NOMO-1 (cell line): ENCODE results near the gene RAB10.

Source experiments
- DNase-seq, 2 experiments: peaks; one replicate each; lab custom pipeline; 2025; ENCODE audit not compliant: unreplicated experiment in 2 of 2; lab: John Stamatoyannopoulos, UW

RAB10 gene

DNA sequence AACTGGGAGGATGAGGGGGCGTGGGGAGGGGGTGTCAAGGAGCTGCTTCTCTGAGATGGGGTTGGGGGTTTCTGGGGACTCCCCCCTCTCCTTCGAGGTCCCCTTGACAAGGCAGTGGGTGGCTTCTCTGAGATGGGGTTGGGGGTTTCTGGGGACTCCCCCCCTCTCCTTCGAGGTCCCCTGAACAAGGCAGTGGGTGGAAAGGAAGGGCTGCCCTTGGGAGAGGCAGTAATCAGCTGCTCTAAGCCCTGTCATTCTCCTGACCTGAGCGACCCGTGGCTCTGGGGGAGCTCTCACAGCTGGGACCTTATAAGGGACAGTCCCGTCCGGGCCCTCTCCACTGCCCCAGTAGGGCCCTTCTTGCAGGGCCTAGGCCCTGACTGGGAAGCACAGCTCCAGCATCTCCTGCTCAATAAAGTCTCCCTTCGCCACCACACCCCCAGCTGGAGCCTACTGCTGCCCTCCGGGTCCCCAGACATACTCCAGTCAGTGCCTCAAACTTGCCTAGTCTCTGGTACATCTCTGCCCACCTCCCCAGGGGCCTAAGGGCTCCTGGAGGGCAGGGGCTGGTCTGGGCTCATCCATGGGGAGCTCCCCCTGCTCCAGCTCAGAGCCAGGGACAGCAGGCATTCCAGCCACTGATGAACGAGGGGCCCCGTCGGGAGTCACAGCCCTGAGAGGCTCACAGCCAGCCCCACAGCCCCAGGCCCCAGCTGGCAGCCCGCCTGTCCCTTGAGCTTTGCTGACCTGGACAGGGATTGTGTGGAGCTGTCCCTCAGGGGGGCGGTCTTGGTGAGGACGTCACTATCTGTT lies 141.8 kb downstream of the RAB10 start:
- DNase-seq = no peak

DNA sequence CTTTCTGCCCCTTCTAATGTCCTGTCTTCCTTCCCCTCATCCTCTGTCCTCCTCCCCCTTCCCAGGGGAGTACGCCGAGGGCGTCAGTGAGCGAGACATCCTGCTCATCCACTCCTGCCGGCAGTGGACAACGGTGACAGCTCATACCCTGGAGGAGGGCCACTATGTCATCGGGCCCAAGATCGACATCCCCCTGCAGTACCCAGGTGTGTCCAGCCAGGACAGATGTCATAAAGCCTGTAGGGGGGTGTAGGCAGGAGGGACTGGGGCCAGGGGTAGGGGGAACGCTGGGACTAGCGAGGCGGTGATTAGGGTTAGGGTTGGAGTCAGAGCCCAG lies 142.4 kb downstream of the RAB10 start:
- DNase-seq = no peak

DNA sequence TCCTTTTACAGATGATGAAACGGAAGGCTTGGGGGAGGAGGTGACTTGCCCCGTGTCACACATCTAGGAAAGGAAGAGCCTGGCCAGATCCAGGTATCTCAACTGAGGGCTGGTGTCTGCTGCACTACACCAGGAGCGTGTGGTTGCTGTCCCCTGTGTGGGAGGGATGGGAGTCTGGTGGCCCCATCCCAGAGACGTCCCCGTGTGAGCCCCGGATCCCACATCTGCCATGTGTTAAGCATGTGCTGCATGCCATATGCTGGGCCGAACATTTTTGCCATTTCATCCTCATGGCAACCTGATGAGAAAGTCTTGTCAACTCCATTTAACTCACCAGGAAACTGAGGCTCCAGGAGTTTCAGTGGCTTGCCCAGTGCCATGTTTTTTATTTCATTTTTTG lies 143.2 kb downstream of the RAB10 start:
- DNase-seq = no peak

DNA sequence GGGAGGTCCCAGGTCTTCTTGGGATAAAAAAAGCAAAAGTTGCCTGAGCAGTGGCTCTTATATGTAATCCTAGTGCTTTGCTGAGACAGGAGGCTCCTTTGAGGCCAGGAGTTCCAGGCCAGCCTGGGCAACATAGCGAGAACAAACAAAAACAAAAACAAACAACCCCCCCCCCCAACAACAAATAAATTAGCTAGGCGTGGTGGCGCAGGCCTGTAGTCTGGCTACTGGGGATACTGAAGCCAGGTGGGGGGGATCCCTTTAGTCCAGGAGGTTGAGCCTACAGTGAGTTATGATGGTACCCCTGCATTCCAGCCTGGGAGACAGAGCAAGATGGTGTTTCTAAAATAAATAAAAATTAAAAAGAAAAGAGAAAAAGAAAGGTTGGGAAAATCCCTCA lies 144.4 kb downstream of the RAB10 start:
- no peak for DNase-seq

DNA sequence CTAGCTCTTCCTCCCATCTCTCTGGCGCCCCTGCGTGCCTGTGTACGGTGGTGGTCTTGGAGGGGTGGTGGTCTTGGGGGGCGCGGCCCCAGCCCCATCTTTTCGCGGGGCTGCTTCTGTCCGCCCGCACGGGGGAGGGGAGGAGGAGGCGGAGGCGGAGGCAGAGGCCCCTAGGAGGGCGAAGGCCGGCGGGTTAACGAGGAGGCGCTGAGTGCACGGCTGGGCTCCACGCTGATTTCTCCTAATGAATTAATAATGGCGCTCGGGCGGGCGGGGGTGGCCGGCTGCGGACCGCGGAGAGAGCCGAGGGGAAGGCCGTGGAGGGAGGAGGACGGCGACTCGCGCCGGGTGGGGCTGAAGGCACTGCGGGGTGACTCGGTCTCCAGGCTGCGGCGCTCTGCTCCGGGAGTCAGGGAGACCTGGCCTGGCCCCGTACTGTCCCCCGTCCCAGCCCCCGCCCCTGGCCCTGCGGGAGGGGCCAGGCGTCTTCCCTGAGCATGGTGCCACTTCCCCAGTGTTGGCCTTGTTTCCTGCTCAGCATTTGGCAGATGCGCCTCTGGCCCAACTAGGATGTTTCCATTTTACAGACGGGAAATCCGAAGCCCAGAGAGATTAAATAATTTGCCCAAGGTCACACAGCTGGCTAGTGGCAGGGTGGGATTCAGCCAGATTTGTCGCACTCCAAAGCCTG lies 145.0 kb downstream of the RAB10 start:
- no peak for DNase-seq

DNA sequence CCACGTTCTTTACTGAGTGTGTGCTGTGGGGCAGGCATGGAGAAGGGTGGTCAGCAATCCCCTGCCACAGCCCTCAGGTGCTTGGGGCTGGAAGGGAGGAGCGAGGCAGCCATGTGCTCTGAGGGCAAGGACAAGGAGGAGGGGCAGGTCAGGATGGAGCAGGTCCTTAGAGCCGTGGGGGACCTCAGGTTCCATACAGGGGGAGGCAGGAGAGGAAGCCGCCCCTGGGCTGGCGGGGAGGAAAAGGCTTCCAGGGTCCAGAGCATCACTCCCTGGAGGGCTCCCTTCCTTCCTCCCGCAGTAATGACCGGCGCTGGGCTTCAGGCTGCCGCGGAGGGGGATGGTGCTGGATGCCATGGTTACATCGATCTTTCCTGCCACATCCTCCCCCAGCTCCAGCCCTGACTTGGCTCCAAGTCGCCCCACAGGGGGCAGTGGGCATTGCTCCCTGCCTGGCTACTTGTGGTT lies 145.6 kb downstream of the RAB10 start:
- DNase-seq = no peak

DNA sequence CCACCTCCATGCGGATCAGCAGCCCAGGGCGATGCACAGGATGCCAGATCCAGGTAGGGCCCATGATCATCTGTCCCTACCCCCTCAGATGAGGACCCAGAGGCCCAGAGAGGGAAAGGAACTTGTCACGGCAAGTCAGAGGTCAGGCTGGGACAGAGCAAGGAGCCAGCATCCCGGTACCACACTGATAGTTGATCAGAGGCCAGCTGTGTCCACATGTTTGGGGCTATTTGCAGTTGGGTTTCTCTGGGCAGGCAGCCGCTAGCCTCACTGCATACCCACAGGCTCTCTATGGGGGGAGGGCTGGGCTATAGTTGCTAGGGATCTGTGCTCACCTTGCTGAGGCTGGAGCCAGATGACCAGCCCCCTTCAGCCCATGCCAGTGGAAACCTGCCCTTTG lies 148.6 kb downstream of the RAB10 start:
- DNase-seq = no peak

DNA sequence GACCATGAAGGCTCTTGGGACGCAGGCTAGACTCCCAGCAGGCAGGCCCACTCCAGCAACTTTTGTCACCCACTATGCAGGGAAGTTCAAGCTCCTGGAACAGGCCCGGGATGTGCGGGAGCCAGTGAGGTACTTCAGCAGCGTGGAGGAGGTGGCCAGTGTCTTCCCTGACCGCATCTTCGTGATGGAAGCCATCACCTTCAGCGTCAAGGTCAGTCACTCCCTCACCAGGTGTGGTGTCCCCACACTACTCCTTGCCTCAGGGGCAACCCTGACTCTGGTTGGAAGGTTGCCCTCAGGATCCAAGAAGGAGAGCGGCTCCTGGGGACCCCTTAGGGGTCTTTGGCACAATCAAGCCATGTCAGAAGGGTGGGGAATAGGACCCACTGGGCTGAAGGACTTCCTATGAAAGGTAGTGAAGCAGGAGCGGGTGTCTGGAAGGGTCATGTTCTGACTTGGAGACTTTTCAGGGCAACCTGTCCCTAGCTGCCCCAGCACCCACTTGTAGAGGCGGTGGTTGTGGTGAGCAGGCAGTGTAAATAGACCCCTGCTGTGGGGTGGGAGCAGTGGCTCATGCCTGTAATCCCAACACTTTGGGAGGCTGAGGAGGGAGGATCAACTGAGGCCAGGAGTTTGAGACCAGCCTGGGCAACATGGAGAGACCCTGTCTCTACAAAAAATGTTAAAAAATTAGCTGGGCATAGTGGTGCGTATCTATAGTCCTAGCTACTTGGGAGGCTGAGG lies 149.2 kb downstream of the RAB10 start:
- no peak for DNase-seq

DNA sequence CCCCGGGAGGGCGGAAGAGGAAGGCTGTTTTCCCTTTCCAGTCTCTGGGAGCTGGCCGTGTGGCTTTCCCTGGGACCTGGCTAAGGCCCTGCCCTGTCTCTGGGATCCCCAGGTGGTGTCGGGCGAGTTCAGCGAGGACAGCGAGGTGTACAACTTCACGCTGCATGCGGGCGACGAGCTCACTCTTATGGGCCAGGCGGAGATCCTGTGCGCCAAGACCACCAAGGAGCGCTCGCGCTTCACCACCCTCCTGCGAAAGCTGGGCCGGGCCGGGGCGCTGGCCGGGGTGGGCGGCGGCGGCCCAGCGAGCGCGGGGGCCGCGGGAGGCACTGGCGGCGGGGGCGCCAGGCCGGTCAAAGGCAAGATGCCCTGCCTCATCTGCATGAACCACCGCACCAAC lies 150.2 kb downstream of the RAB10 start:
- DNase-seq = no peak

DNA sequence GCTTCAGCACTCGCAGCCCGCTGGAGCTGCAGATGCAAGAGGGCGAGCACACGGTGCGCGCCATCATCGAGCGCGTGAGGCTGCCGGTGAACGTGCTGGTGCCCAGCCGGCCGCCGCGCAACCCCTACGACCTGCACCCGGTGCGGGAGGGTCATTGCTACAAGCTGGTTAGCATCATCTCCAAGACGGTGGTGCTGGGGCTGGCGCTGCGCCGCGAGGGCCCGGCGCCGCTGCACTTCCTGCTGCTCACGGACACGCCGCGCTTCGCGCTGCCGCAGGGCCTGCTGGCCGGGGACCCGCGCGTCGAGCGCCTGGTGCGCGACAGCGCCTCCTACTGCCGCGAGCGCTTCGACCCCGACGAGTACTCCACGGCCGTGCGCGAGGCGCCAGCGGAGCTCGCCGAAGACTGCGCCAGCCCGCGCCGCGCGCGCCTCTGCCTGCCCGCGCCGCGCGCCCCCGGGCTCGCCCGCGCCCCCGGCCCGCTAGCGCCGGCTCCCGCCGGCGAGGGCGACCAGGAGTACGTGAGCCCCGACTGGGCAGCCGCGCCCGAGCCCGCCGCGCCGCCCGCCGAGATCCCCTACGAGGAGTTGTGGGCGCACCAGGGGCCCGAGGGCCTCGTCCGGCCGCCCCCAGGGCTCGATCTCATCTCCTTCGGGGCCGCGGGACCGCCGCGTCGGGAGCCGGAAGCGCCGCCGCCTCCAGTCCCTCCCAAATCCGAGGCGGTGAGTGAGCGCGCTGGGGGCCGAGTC lies 150.8 kb downstream of the RAB10 start:
- peak; percentile 79 to 88 for DNase-seq

DNA sequence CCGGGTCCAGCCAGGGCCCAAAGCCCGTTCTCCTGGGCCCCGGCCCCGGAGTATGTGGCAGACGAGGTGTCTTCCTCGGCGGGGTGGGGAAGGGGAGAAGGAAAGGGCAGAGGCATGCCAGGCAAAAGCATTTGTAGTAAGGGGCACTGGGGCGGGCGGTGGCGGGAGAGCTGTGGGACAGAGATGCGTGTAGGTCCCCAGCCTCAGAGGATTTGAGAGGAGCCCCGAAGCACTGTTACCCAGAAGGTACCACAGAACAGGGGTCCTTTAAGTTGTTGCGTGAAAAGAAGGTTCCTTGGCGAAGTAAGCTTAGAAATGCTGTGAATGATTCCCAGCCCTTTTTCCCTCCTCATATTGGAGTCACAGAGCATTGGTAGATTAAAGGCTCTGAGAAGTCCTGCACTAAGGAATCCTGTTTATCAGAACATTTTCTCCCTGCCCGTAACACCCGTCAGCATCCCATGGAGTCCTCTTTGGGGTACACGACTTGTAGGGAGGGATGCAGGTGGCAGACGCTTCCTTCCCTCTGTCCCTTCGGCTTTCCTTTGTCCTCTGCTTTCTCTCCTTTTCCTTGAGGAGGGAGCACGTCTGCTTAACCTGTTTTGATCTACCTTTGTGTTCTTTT lies 151.5 kb downstream of the RAB10 start:
- DNase-seq = no peak

DNA sequence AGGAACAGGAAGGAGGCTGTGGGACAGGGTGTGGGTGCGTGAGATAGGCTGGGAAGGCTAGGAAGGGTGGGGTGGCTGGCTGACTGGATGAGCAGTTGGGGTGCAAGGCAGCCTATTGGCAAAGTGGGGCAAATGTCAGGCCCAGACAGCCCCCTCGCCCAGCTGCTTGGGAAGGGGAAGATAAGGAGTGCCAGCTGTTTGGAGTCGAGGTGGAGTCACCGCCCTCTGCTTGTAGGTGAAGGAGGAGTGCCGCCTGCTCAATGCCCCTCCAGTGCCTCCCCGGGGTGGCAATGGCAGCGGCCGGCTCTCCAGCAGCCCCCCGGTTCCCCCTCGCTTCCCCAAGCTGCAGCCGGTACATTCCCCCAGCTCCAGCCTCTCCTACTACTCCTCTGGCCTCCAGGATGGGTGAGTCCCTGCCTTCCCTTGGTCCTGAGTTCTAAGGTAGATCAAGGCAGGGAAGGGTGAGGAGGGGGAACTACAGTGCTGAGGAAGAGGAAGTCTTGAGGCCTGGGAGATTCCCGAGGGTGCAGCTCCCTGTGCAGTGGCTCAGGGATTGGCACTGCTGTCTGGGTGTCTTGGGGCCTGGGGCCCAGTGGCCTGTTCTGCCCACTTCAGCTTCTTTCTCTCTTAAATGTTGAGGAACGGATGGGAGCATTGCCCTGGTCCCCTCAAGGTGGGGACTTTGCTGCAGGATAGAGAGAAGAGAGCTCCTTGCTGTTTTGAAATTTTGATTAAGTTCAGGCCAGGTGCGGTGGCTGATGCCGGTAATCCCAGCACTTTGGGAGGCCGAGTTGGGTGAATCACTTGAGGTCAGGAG lies 152.3 kb downstream of the RAB10 start:
- DNase-seq = no peak
